Neural crest cell (in vitro differentiated cells): Measurements from ENCODE around the gene JARID2. TPM values are rescaled to one million over a fixed set of nuclear protein-coding genes. Genes with fewer than 3 reads are reported as not detected.

Source experiments
- DNase-seq: peaks from one replicate; pipeline ENCODE4 v3.0.0; 2021; ENCODE audit warnings: low read depth, mixed read lengths, low spot score
- H3K27ac Mint-ChIP-seq: one replicate; pipeline ENCODE4 v1.8.0; 2021; ENCODE audit warnings: mild to moderate bottlenecking, mixed read lengths; ENCODE audit not compliant: unreplicated experiment
- H3K27me3 Mint-ChIP-seq: 2 replicates; pipeline ENCODE4 v1.8.0; 2021; ENCODE audit warnings: low read depth, mild to moderate bottlenecking, mixed read lengths
- H3K36me3 Mint-ChIP-seq: 2 replicates; pipeline ENCODE4 v1.8.0; 2021; ENCODE audit warnings: low read depth, mild to moderate bottlenecking, mixed read lengths
- H3K4me1 Mint-ChIP-seq: 2 replicates; pipeline ENCODE4 v1.8.0; 2021; ENCODE audit warnings: mixed read lengths
- H3K4me3 Mint-ChIP-seq: one replicate; pipeline ENCODE4 v1.8.0; 2021; ENCODE audit warnings: mild to moderate bottlenecking, mixed read lengths
- H3K9me3 Mint-ChIP-seq: 2 replicates; pipeline ENCODE4 v1.8.0; 2021; ENCODE audit warnings: mixed read lengths
- total RNA-seq: library from RNA; stranded (reverse); gene quantifications from 2 replicates; pipeline ENCODE4 v1.2.1, GENCODE V29; 2021
- TF ChIP-seq, protein P1 (sequence below): fragments of 200-600 bp; sonication (generic); conservative IDR thresholded peaks from 2 replicates; pipeline ENCODE4 v1.5.0; 2021; ENCODE audit warnings: antibody characterized with exemption, mild to moderate bottlenecking

Gene JARID2
- total RNA-seq, 1 donor from 2014 or later: 33.9 TPM

DNA sequence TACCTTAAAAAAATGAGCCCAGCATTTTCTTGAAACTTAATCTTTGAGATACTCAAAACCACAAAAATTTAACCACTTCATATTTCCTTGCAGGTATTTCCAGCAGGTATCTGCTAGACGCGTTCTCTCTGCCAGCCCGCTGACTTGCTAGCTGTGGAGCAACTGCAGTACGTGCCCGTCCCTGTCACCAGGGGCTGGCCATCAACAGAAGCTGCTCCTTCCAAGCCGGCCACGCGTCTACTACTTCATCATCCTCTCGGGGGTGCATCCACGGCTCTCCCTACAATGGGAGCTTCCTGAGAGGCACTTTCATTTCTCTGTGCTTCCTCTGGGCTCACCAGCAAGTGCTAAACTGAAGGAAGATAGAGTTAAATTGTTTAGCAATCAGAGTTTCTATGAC is 284.5 kb downstream of the JARID2 start:
- no peak overlapping the region for H3K27ac Mint-ChIP-seq
- TF ChIP-seq, protein P1, sequence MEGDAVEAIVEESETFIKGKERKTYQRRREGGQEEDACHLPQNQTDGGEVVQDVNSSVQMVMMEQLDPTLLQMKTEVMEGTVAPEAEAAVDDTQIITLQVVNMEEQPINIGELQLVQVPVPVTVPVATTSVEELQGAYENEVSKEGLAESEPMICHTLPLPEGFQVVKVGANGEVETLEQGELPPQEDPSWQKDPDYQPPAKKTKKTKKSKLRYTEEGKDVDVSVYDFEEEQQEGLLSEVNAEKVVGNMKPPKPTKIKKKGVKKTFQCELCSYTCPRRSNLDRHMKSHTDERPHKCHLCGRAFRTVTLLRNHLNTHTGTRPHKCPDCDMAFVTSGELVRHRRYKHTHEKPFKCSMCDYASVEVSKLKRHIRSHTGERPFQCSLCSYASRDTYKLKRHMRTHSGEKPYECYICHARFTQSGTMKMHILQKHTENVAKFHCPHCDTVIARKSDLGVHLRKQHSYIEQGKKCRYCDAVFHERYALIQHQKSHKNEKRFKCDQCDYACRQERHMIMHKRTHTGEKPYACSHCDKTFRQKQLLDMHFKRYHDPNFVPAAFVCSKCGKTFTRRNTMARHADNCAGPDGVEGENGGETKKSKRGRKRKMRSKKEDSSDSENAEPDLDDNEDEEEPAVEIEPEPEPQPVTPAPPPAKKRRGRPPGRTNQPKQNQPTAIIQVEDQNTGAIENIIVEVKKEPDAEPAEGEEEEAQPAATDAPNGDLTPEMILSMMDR: no peak
- peaks cover 27% of the 10 kb centered on the region for H3K36me3 Mint-ChIP-seq
- peaks cover 11% of the 10 kb centered on the region for H3K9me3 Mint-ChIP-seq
- no peaks in the 10 kb centered on the region for H3K27me3 Mint-ChIP-seq
- H3K4me1 Mint-ChIP-seq: peaks cover 4% of the 10 kb centered on the region
- DNase-seq: no peak
- no peak overlapping the region for H3K4me3 Mint-ChIP-seq

DNA sequence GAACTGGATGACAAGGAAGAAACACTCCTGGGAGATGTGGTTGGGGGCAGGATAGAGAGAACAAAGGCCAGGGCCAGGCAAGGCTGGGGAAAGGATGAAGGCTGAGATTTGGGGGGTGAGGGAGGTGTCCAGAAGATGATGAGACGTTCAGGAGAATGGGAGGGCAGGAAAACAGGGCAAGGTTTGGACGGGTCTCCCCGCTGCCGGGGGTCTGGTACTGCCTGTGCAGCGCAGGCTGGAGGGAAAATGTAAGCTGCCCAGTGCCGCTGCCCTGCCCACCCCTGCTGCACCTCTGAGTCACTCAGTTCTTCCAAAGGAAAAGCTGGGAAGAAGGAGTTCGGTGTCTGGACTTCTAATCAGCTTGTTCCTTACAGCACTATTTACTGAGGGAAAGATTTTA is 286.1 kb downstream of the JARID2 start:
- no peaks in the 10 kb centered on the region for H3K27me3 Mint-ChIP-seq
- H3K9me3 Mint-ChIP-seq: peaks cover 3% of the 10 kb centered on the region
- no peaks in the 10 kb centered on the region for H3K4me1 Mint-ChIP-seq
- no peak overlapping the region for H3K27ac Mint-ChIP-seq
- no peak overlapping the region for H3K4me3 Mint-ChIP-seq
- TF ChIP-seq, protein P1: no peak
- peaks cover 16% of the 10 kb centered on the region for H3K36me3 Mint-ChIP-seq
- DNase-seq: no peak

DNA sequence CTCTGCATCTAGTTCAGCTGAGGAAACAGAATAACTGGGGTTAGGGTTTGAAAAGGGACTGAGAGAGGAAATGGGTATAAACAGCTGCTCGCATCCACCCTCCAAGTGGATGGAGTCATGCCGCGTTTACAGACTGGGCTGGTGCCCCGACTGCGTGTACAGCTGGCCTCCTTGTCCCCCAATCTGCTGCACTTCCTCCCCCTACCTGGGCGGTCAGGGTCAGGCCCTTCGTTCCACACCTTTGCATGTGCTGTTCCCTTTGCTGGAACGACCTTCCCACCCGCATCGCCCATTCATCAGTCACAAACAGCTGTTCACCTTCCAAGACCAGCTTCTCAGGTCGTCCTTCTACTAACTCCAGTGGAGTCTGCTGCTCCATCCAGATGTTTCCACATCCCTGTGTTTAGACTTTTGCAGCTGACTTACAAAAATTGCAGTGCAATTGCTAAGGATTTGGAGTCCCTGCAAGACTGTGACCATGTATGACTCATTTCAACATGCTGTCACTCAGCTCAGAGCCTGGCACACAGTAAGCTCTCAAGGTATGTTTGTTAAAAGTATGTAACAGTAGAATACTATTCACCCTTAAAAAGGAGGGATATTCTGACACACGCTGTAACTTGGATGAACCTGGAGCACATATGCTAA is 287.6 kb downstream of the JARID2 start:
- no peak for DNase-seq
- no peak overlapping the region for H3K4me3 Mint-ChIP-seq
- H3K9me3 Mint-ChIP-seq: peaks cover 4% of the 10 kb centered on the region
- H3K36me3 Mint-ChIP-seq: peaks cover 8% of the 10 kb centered on the region
- TF ChIP-seq, protein P1: no peak
- no peaks in the 10 kb centered on the region for H3K4me1 Mint-ChIP-seq
- no peak overlapping the region for H3K27ac Mint-ChIP-seq
- no peaks in the 10 kb centered on the region for H3K27me3 Mint-ChIP-seq

DNA sequence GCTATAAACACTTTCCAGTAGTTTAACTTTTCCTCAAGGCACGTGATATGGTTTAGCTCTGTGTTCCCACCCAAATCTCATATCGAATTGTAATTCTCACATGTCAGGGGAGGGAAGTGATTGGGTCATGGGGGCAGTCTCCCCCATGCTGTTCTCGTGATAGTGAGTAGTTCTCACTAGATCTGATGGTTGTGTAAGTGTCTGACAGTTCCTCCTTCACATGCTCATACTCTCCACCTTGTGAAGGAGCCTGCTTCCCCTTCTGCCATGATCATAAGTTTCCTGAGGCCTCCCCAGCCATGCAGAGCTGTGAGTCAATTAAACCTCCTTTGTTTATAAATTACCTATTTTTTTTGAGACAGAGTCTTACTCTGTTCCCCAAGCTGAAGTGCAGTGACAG is 289.1 kb downstream of the JARID2 start:
- TF ChIP-seq, protein P1: no peak
- peaks cover 6% of the 10 kb centered on the region for H3K36me3 Mint-ChIP-seq
- H3K4me1 Mint-ChIP-seq: no peaks in the 10 kb centered on the region
- H3K27ac Mint-ChIP-seq: no peak overlapping the region
- DNase-seq: no peak
- peaks cover 4% of the 10 kb centered on the region for H3K9me3 Mint-ChIP-seq
- H3K27me3 Mint-ChIP-seq: no peaks in the 10 kb centered on the region
- no peak overlapping the region for H3K4me3 Mint-ChIP-seq

DNA sequence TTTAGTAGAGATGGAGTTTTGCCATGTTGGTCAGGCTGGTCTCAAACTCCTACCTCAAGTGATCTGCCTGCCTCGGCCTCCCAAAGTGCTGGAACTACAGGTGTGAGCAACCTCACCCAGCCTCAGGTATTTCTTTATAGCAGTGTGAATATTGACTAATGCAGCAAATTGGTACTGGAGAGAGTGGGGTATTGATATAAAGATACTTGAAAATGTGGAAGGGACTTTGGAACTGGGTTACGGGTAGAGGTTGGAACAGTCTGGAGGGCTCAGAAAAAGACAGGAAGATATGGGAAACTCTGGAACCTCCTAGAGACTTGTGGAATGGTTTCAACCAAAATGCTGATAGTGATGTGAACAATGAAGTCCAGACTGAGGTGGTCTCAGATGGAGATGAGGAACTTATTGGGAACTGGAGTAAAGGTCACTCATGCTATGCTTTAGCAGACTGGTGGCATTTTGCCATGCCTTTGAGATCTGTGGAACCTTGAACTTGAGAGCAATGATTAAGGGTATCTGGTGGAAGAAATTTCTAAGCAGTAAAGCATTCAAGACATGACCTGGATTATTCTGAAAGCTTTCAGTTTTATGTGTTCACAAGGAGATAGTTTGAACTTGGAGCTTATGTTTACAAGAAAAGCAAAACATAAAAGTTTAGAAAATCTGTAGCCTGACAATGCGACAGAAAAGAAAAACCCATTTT is 289.8 kb downstream of the JARID2 start:
- TF ChIP-seq, protein P1: no peak
- Mint-ChIP-seq H3K9me3 (peaks cover 4% of the 10 kb centered on the region), H3K27me3 (no peaks in the 10 kb centered on the region), H3K36me3 (peaks cover 3% of the 10 kb centered on the region), H3K4me1 (peaks cover 5% of the 10 kb centered on the region), H3K27ac (no peak overlapping the region), H3K4me3 (no peak overlapping the region)
- DNase-seq: no peak
